GM13977 (cell line): ENCODE results near the gene SNF8.

Source experiments
- DNase-seq: peaks from one replicate; pipeline ENCODE4 v3.0.0; 2012; ENCODE audit warnings: low spot score
- in situ Hi-C: fragments of 300-500 bp; cut with MboI; formaldehyde crosslinking; loops from one replicate; pipeline ENCODE4 v1.12.0; 2022; ENCODE audit warnings: low sequenced_read_pairs, low pct_unique_long_range_greater_than_20kb, mixed read lengths, inconsistent platforms; ENCODE audit not compliant: unreplicated experiment
- TF ChIP-seq, protein P1 (sequence below): IDR thresholded peaks from 2 replicates; pipeline ENCODE4 v1.5.1; 2012; ENCODE audit warnings: mild to moderate bottlenecking, control low read depth; ENCODE audit not compliant: insufficient read depth; ENCODE audit errors: extremely low read depth, missing control alignments

The SNF8 gene

GRCh38 chr17:48915459-48916282 lies 29.0 kb downstream of the SNF8 start:
- TF ChIP-seq, protein P1, sequence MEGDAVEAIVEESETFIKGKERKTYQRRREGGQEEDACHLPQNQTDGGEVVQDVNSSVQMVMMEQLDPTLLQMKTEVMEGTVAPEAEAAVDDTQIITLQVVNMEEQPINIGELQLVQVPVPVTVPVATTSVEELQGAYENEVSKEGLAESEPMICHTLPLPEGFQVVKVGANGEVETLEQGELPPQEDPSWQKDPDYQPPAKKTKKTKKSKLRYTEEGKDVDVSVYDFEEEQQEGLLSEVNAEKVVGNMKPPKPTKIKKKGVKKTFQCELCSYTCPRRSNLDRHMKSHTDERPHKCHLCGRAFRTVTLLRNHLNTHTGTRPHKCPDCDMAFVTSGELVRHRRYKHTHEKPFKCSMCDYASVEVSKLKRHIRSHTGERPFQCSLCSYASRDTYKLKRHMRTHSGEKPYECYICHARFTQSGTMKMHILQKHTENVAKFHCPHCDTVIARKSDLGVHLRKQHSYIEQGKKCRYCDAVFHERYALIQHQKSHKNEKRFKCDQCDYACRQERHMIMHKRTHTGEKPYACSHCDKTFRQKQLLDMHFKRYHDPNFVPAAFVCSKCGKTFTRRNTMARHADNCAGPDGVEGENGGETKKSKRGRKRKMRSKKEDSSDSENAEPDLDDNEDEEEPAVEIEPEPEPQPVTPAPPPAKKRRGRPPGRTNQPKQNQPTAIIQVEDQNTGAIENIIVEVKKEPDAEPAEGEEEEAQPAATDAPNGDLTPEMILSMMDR, result no peak
- DNase-seq, result peak; percentile 71
- in situ Hi-C loops, result no loop called here

GRCh38 chr17:48912476-48912875 lies 32.2 kb downstream of the SNF8 start:
- TF ChIP-seq, protein P1, result no peak
- in situ Hi-C loops, result no loop called here
- DNase-seq, result no peak

DNA sequence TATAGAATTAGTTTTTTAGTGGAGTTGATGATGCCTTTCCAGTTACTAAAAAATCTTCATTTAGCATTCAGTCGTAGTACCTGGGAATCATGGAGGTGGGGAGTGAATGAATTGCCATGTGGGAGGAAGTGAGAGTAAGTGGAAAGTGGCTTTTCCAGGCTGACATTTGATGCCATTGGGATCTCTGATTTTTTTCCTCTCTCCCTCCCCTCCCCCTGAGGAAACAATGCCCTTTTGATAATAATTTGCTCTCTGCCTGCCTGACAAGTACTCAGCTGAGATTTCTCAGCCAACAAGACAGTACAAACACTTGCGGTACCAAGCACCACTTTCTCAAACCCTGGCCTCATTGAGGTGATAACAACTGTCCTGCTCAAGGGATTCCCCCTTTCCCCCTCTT lies 34.3 kb downstream of the SNF8 start:
- in situ Hi-C loops, result no loop called here
- DNase-seq, result no peak
- TF ChIP-seq, protein P1, result no peak

DNA sequence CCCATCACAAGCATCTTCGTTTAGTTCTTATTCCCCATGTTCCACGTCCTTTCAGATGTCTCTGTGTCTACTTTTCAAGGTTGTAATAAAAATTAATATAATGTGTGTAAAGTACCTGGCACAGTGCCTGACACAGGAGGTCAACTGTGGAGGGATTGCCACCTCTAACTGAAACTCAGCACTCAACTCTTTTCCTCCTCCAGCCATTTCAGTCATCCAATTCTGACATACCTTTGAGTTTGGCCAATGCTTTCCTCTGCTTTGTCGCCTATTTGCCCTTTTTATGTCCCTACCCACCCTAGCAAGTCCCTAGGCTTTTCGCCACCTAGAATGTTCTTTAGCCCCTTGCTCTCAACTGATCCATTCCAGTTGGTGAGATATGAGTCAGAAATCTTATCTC lies 34.9 kb downstream of the SNF8 start:
- TF ChIP-seq, protein P1, result no peak
- in situ Hi-C loops, result no loop called here
- no peak for DNase-seq

GRCh38 chr17:48908853-48909394 lies 35.7 kb downstream of the SNF8 start:
- in situ Hi-C loops, result no loop called here
- TF ChIP-seq, protein P1, result no peak
- DNase-seq, result peak; percentile 90

DNA sequence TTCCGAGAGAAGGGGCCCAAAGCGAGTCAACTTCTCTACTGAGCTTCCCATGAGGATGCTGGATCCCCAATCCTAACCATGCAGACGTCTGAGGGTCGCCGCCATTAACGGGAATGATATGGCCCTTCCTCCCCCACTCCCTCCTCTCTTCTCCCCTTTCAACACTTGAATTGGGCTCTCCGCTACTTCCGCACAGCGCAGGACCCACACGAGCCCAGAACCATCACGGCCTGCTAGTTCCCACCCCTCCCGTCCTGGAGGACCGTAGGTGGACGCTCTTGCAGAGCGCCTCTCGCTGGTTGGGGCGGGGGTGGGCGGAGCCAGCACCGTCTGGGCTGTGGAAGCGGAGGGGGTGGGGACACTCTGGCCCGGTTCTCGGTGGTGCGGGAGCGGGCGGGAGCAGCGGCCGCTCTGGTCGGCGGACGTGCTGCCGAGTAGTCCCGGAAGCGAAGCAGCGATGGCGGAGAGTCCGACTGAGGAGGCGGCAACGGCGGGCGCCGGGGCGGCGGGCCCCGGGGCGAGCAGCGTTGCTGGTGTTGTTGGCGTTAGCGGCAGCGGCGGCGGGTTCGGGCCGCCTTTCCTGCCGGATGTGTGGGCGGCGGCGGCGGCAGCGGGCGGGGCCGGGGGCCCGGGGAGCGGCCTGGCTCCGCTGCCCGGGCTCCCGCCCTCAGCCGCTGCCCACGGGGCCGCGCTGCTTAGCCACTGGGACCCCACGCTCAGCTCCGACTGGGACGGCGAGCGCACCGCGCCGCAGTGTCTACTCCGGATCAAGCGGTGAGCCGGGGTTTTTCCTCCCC lies 36.4 kb downstream of the SNF8 start, which contains the start of gene UBE2Z:
Gene UBE2Z (plus strand): TSS at position 361 of the 797 bp plus-strand sequence. CDS start 97 bp downstream, at position 458.
- TF ChIP-seq, protein P1, result peak; percentile 34
- in situ Hi-C loops, result no loop called here
- peak; percentile 97 for DNase-seq
